B cell (primary cell): ENCODE measurements around the gene C17orf67. TPM values are rescaled to one million over a fixed set of nuclear protein-coding genes. Genes with fewer than 3 reads are reported as not detected.
A peak's percentile ranks its signal among the peaks of the same experiment; 100 is the strongest.

Source experiments
- ATAC-seq: fragments of 200-7000 bp; cut with Tn5 transposase; one replicate; pipeline ENCODE4 v1.10.0; 2021; ENCODE audit warnings: low read depth, mild to moderate bottlenecking, moderate number of reproducible peaks, moderate library complexity
- CTCF ChIA-PET: fragments of 350-600 bp; sonication (Branson Sonifier 250); formaldehyde crosslinking; loops from one replicate; lab custom pipeline; 2021; ENCODE audit warnings: antibody characterized with exemption, inconsistent platforms; lab: Charles Lee
- POLR2A ChIA-PET: fragments of 350-600 bp; sonication (Branson Sonifier 250); formaldehyde crosslinking; loops from one replicate; lab custom pipeline; 2021; ENCODE audit warnings: antibody characterized with exemption; lab: Charles Lee
- DNase-seq: peaks from one replicate; pipeline ENCODE4 v3.0.0; 2013
- H2AFZ ChIP-seq: 2 replicates; pipeline ENCODE4 v1.6.1; 2012; ENCODE audit warnings: mild to moderate bottlenecking, low read depth, low read length; ENCODE audit not compliant: insufficient read depth, poor library complexity, severe bottlenecking
- H3K27ac ChIP-seq, 2 donors: 1 replicate in 1 of 2; 2 replicates in 1 of 2; pipeline ENCODE4 v1.5.1; 2012 to 2013; ENCODE audit warnings: low read length in 2 of 2, mild to moderate bottlenecking in 2 of 2, moderate library complexity in 1 of 2
- H3K27me3 ChIP-seq, 4 experiments: fragments of 200-600 bp in 1 of 4; sonication (generic) in 1 of 4; replicated peaks in 1 of 4; 1 replicate in 2 of 4; 2 replicates in 2 of 4; pipeline versions ENCODE4 v1.6.1 to v1.7.0; 2013 to 2016; ENCODE audit warnings: low read length in 3 of 4, mild to moderate bottlenecking in 2 of 4, mixed read lengths in 1 of 4, moderate library complexity in 1 of 4; ENCODE audit not compliant: insufficient read depth in 4 of 4, control insufficient read depth in 3 of 4; ENCODE audit errors: control extremely low read depth in 1 of 4
- H3K36me3 ChIP-seq, 2 experiments: replicated peaks in 1 of 2; 1 replicate in 1 of 2; 2 replicates in 1 of 2; pipeline versions ENCODE4 v1.6.1 to v1.7.1; 2013; ENCODE audit warnings: low read length in 1 of 2; ENCODE audit not compliant: insufficient read depth in 2 of 2, control insufficient read depth in 1 of 2; ENCODE audit errors: control extremely low read depth in 1 of 2, extremely low read depth in 1 of 2
- H3K4me1 ChIP-seq, 2 donors: fragments of 200-600 bp in 1 of 2; sonication (generic) in 1 of 2; 1 replicate in 1 of 2; 2 replicates in 1 of 2; pipeline versions ENCODE4 v1.5.1 to v1.6.1; 2013 to 2017; ENCODE audit warnings: low read length in 2 of 2; ENCODE audit not compliant: control insufficient read depth in 2 of 2, insufficient read depth in 2 of 2
- H3K4me2 ChIP-seq: replicated peaks from 2 replicates; pipeline ENCODE3; 2012; ENCODE audit warnings: mild to moderate bottlenecking, low read depth, low read length; ENCODE audit not compliant: poor library complexity, severe bottlenecking
- H3K4me3 ChIP-seq, 5 experiments: fragments of 200-600 bp in 1 of 5; sonication (generic) in 1 of 5; 1 replicate in 3 of 5; 2 replicates in 2 of 5; pipeline versions ENCODE4 v1.5.1 to v1.7.0; 2011 to 2016; ENCODE audit warnings: low read length in 4 of 5, mild to moderate bottlenecking in 4 of 5, low read depth in 2 of 5, control low read depth in 1 of 5, moderate library complexity in 1 of 5; ENCODE audit not compliant: insufficient read depth in 1 of 5; ENCODE audit errors: control extremely low read depth in 1 of 5, extremely low read depth in 1 of 5
- H3K79me2 ChIP-seq: fragments of 200-600 bp; sonication (generic); one replicate; pipeline ENCODE4 v1.6.0; 2016; ENCODE audit warnings: low read length; ENCODE audit not compliant: control insufficient read depth, insufficient read depth
- H3K9ac ChIP-seq: fragments of 200-600 bp; sonication (generic); 2 replicates; pipeline ENCODE4 v1.6.1; 2017; ENCODE audit warnings: mild to moderate bottlenecking, low read length, moderate library complexity
- H3K9me3 ChIP-seq, 3 donors: one replicate each; pipeline versions ENCODE4 v1.6.1 to v1.7.1; 2013; ENCODE audit warnings: low read length in 2 of 3; ENCODE audit not compliant: control insufficient read depth in 2 of 3, insufficient read depth in 1 of 3; ENCODE audit errors: control extremely low read depth in 1 of 3
- H4K20me1 ChIP-seq: 2 replicates; pipeline ENCODE4 v1.6.0; 2012; ENCODE audit warnings: mild to moderate bottlenecking, low read length; ENCODE audit not compliant: insufficient read depth, control insufficient read depth, poor library complexity, severe bottlenecking
- H3K27ac Mint-ChIP-seq: one replicate; pipeline ENCODE4 v1.8.0; 2021; ENCODE audit warnings: mixed read lengths
- H3K27me3 Mint-ChIP-seq: one replicate; pipeline ENCODE4 v1.8.0; 2021; ENCODE audit warnings: mixed read lengths
- H3K4me1 Mint-ChIP-seq: one replicate; pipeline ENCODE4 v1.8.0; 2021; ENCODE audit warnings: mixed read lengths
- H3K4me3 Mint-ChIP-seq: one replicate; pipeline ENCODE4 v1.8.0; 2021; ENCODE audit warnings: mixed read lengths
- H3K9me3 Mint-ChIP-seq: one replicate; pipeline ENCODE4 v1.8.0; 2022; ENCODE audit warnings: mixed read lengths; ENCODE audit not compliant: insufficient read depth
- EZH2 ChIP-seq: IDR thresholded peaks from 2 replicates; pipeline ENCODE4 v1.6.1; 2012; ENCODE audit warnings: borderline replicate concordance, low read depth, mild to moderate bottlenecking, moderate library complexity, low read length; ENCODE audit not compliant: insufficient read depth, poor library complexity, severe bottlenecking
- WGBS: methylation state at CpG from one replicate; pipeline ENCODE4 v1.1.5; 2013; ENCODE audit warnings: missing lambda C conversion rate; ENCODE audit not compliant: insufficient coverage; 5-methylcytosine and 5-hydroxymethylcytosine counted together
- intact Hi-C: fragments of 100-400 bp; cut with micrococcal nuclease; formaldehyde crosslinking; loops from one replicate; pipeline ENCODE4 v1.10.0; 2022
- polyA plus RNA-seq: library from polyadenylated mRNA; depleted of rRNA; stranded (reverse); fragments of >200 nt; gene quantifications from 2 replicates; pipeline ENCODE4 v1.2.3, GENCODE V29; 2012
- total RNA-seq, 2 donors: library from RNA; stranded (reverse); fragments of 120-200 nt in 1 of 2; gene quantifications; 1 replicate in 1 of 2; 2 replicates in 1 of 2; pipeline versions ENCODE4 v1.2.3 to v1.2.4, GENCODE V29; 2013 to 2022
- TF ChIP-seq, protein P1 (sequence below): fragments of 200-600 bp; IDR thresholded peaks from one replicate; pipeline ENCODE4 v1.8.0; 2022; ENCODE audit warnings: antibody characterized with exemption, mild to moderate bottlenecking

Gene C17orf67
- total and polyA plus RNA-seq, 2 donors (not counting 1 experiment from before 2014, with no cell fraction given): 5.0 to 10.0 TPM

GRCh38 chr17:56831369-56832095 lies 2.2 kb downstream of the C17orf67 start:
- ChIA-PET POLR2A (no interaction called here), CTCF (interaction anchor here (6.1 kb wide), 1 partner anchor 13 kb away, joined by 37 read pairs; no protein-coding TSS in a partner anchor)
- TF ChIP-seq EZH2: no peak
- TF ChIP-seq, protein P1, sequence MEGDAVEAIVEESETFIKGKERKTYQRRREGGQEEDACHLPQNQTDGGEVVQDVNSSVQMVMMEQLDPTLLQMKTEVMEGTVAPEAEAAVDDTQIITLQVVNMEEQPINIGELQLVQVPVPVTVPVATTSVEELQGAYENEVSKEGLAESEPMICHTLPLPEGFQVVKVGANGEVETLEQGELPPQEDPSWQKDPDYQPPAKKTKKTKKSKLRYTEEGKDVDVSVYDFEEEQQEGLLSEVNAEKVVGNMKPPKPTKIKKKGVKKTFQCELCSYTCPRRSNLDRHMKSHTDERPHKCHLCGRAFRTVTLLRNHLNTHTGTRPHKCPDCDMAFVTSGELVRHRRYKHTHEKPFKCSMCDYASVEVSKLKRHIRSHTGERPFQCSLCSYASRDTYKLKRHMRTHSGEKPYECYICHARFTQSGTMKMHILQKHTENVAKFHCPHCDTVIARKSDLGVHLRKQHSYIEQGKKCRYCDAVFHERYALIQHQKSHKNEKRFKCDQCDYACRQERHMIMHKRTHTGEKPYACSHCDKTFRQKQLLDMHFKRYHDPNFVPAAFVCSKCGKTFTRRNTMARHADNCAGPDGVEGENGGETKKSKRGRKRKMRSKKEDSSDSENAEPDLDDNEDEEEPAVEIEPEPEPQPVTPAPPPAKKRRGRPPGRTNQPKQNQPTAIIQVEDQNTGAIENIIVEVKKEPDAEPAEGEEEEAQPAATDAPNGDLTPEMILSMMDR: no peak
- no peaks in the 10 kb centered on the region for H3K9me3 ChIP-seq
- no peaks in the 10 kb centered on the region for H3K27me3 ChIP-seq
- peaks cover 0 to 11% of the 10 kb centered on the region in 2 experiments for H3K36me3 ChIP-seq
- Mint-ChIP-seq H3K4me1 (peaks cover 36% of the 10 kb centered on the region), H3K4me3 (no peak overlapping the region), H3K9me3 (no peaks in the 10 kb centered on the region), H3K27ac (no peak overlapping the region), H3K27me3 (no peaks in the 10 kb centered on the region)
- H4K20me1 ChIP-seq: peaks cover 26% of the 10 kb centered on the region
- ATAC-seq: no peak
- intact Hi-C loops: loop anchor here (5.0 to 10.0 kb wide), 3 partner anchors 426 to 1253 kb away; partner anchors contain the start of genes DYNLL2, MSI2 and SRSF1
- H3K4me1 ChIP-seq: peaks cover 21 to 24% of the 10 kb centered on the region in 2 donors
- DNase-seq: no peak
- H2AFZ ChIP-seq: no peak overlapping the region
- H3K79me2 ChIP-seq: peaks cover 46% of the 10 kb centered on the region
- H3K4me2 ChIP-seq: no peak overlapping the region
- WGBS: 94% methylated on average over 16 of the region's 16 CpGs
- H3K4me3 ChIP-seq: no peak overlapping the region
- no peak overlapping the region for H3K9ac ChIP-seq
- peak overlapping the region in 1 of 2 donors; percentile 78 for H3K27ac ChIP-seq
